ENCODE results near the gene SCN5A.

The SCN5A gene

DNA sequence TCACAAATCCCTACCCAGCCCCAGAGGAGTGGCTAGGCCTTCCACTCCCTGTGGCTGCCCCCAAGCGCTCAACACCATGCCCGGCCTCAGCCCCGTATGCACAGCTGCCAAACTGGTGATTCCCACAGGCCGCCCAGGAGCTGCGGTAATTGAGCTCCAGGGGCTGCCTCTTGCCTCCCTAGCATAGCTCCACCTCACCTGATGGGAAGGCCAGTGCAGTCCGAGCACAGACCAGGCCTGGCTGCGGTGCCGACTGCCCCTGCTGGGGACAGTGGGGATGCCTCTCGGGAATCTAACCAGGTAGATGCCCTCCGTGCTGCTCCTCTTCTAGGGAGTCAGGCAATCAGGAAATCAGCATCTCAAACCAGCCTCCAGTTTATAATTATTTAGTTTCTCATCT is 25.9 kb downstream of the SCN5A start:
- DNase-seq (ENCODE audit: low read depth in 2 of 2), result no peak

DNA sequence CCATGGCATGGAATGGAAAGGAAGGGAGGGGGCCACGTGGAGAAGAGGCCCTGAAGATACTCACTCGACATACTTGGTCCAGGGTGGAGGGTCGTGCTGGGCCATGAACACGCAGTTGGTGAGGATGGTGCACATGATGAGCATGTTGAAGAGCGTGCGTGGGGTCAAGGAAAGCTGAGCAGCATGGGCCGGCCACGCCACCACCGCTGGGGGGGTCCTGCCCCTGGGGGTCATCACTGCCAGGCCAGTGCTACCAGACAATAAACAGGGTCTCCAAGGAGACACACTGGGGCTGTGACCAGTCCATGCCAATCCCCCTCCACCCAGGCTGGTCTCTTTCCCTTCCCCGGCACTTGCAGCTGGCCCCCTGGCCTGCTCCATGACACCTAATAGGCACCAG is 27.2 kb downstream of the SCN5A start:
- DNase-seq (ENCODE audit: low read depth in 2 of 2), result no peak

DNA sequence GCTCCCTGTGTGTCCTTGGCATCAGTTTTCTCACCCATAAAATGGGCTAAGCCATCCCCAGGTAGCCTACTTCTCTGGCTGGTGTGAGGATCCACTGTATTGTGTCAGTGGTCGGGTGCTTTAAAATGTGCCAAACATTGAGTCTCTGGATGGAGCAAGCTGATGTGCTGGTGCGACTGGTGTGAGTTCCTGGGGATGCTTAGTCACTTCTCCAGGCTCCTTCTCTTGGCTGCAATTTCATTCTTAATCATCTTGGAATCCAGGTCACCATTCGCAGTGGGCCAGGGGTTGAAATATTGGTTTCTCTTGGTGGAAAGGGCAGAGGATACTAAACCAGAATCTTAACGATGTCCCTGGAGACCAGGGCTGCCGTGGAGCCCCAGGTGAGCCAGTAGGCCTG is 29.3 kb downstream of the SCN5A start:
- no peak for DNase-seq (ENCODE audit: low read depth in 2 of 2)

DNA sequence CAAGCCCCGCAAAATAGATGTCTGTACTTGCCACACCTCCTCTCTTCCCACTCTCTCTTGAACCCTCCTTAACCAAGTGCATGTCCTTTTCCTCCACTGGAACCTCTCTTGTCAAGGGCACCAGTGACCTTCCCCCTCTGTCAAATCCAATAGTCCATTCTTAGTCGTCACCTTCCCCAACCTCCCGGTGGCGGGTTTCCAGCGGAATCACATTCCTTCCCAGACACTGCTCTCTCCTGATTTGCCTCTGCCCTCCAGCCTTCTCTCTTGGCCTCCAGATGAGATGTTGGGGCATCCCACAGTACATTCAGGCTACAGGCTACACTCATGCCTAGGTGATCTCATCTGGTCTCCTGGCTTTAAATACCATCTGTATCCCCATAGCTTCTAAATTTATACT is 31.1 kb downstream of the SCN5A start:
- DNase-seq (ENCODE audit: low read depth in 2 of 2), result no peak

DNA sequence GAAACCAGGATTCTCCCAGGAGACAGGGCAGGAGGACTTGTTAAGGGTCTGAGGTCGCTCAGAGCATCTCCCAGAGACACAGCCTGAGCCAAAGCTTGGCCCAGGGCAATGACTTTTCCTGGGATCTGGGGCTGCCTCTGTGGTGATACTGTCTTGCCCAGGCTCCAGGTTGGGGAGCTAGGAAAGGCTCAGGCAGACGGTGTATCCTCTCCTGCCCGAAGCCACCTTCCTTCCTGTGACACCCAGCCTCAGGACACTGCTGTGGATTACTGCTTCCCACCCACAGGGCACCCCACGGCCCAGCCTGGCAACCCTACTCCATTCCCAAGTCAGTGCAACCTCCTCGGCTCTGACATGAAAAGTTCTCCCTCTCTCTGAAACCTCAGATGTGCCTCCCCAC is 31.9 kb downstream of the SCN5A start:
- DNase-seq (ENCODE audit: low read depth in 2 of 2), result no peak

DNA sequence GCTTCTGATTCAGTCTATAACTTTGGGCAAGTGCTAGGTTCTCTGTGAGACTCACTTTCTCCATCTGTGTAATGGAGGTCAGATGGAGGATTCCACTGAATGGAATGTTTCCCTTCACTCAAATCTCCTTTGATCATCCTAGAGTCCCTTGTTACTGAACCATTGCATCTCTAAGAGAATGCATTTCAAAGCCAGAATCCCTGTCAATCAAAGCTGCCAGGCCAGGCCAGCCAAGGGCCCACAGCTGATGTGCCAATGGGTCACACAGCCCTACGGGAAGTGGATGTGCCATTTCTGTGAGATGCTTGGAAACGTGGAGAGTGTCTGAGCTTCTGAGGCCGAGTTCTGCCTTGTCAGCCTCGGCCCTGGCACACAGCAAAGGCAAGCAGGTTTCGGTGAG is 32.4 kb downstream of the SCN5A start:
- DNase-seq (ENCODE audit: low read depth in 2 of 2), result no peak

DNA sequence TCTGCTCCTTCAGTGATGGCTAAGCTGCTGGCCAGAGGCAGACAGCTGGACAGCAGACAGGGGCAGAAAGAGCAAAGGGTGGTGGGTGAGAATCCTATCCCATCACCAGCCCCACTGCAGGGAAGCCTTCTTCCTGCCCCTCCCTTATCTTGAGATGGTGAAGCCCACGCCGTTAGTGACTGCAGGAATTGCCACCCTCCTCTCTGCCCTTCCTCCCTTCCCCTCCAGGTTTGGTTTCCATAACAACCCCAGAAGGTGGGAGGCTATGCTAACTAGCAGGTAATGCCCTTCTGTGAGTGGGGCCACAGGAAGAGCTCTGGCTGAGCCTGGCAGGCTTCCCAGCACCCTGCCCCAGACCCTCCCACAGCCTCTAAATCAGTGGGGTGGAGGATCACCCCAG is 32.8 kb downstream of the SCN5A start:
- no peak for DNase-seq (ENCODE audit: low read depth in 2 of 2)

DNA sequence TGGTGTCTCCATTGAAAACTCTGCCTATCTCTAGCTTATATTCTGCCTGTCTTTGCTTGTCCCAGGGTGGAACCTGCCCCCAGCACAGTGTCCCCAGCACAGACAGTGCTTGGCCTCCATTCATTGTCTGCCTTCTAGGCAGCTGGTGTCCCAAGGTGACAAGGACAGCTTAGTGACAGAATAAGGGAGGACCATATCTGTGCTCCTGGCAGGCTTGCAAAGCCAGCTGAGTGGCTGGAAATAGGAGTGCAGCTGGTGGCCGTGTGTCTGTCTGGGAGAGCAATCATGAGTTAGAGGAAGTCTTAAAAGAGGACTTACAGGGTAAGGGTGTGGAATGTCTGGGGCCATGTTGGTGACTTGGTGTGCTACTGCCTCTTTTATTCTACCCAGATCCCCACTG is 33.4 kb downstream of the SCN5A start:
- DNase-seq (ENCODE audit: low read depth in 2 of 2), result no peak

DNA sequence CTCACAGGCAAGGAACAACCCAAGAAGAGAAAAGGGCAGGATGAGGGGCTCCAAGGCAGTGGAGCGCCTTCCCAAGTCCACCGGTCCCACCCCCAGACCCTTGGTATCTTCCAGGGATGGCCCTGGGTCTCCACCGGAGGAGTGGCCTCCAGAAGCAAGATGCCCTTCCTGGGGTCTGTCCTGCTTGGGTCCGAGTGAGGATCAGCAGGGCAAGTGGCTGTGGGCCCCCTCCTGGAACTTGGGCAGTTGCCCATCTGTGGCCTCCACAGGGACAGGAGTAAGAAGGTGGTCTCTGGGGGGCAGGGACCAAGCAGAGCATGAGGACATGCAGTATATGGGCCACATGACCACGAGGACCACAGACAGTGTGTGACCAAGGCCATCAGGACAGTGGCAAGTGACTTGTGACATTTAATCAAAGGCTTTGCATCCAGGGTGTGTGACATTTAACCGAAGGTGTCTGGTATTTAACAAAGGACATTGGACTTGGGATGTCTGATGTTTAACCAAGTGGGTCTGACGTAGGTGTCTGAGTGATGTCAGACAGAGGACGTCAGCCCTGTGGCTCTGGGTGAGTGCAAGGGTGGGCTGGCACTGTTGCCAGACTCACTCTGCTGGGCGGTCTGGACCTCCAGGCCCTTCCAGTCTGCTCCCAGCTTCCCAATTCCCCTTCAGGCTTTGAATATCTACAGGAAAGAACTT is 34.7 kb downstream of the SCN5A start:
- DNase-seq (ENCODE audit: low read depth in 2 of 2), result no peak

DNA sequence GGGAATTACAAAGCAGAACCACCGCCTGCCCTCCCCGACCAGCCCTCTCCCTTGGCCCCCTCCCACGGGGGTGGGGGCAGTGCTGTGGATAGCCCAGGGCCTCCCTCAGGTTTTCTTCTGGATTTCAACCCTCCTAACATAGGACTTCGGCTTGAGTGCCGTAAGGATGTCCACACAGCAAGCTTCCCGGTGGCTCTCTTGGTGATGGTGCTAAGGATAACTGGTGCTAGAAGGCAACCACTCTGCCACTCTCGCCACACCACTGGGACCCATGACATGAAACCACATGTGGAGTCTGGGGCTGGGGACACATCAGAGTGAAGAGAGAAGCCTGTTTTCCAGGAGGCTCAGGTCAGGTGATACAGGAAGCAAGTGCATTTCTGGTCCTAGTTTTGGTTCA is 35.4 kb downstream of the SCN5A start:
- no peak for DNase-seq (ENCODE audit: low read depth in 2 of 2)

DNA sequence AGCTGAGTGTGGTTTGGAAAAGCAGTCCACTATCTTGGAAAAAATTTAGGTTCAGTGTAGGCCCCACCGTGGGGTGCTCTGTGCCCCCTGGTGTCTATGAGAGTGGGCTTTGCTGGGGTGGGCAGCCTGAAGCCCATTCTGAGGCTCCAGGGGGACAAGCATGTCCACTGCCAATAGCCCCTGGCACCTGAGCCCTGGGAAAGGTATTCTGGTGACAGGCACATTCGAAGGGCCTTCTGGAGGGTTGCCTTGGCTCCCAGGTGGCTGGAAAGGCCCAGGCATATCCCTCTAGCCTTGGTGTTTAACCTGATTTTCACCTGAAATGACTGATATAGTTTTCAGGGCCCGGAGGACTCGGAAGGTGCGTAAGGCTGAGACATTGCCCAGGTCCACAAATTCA is 36.1 kb downstream of the SCN5A start:
- no peak for DNase-seq (ENCODE audit: low read depth in 2 of 2)

DNA sequence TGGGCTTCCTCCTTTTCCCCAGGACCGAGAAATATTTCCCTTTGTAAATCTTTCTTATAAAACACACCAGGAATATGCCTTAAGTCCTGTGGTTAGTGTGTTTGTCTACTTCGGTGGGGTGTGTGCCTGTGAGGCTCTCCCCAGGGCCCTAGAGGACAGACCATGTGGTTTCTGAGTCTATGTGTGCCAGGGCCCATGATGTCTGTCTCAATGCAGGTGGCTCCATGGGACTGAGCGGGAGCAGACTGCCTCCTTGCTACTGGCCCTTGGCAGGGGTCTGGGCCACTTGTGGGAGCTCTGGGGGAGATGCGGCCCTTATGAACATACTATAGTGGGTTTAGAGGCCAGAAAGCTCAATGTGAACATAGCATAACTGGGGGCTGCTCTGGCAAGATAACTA is 37.6 kb downstream of the SCN5A start:
- DNase-seq (ENCODE audit: low read depth in 2 of 2), result no peak

DNA sequence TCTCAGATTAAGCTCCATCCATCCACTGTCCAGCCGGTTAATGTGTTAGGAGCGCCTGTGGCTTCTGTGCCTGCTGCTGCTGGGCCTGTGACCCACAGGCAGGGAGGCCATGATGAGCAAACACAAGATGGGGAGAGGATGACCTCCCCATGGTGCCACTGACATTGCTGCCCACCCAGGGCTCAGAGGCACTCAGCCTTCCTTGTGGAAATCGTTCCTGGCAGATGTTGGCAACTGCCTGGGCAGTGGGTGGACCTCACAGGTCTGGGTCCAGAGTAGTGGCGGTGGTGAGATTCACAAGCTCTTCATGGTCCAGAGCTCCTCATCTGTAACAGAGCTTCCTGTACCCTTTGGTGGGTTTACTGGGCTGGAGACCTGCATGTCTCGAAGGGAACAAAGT is 38.6 kb downstream of the SCN5A start:
- no peak for DNase-seq (ENCODE audit: low read depth in 2 of 2)

DNA sequence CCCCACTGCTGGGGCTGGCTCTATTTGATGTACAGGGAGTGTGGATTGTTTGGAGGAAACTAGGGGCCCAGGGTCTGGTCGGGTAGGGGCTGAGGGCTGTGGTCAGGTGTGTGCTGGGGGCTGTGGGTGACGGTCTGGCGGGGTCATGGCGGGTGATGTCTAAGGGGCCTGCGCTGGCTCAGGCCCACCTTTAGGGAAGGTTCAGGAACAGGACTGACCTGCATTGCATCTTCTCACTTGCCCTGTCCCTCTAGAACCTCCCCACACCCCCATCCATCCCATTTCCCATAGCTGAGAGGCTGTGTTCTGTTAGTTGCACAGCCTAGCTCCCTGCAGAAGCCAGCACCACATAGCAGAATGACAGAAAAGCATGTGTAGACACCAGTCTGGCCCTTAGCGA is 39.1 kb downstream of the SCN5A start:
- DNase-seq (ENCODE audit: low read depth in 2 of 2), result no peak

DNA sequence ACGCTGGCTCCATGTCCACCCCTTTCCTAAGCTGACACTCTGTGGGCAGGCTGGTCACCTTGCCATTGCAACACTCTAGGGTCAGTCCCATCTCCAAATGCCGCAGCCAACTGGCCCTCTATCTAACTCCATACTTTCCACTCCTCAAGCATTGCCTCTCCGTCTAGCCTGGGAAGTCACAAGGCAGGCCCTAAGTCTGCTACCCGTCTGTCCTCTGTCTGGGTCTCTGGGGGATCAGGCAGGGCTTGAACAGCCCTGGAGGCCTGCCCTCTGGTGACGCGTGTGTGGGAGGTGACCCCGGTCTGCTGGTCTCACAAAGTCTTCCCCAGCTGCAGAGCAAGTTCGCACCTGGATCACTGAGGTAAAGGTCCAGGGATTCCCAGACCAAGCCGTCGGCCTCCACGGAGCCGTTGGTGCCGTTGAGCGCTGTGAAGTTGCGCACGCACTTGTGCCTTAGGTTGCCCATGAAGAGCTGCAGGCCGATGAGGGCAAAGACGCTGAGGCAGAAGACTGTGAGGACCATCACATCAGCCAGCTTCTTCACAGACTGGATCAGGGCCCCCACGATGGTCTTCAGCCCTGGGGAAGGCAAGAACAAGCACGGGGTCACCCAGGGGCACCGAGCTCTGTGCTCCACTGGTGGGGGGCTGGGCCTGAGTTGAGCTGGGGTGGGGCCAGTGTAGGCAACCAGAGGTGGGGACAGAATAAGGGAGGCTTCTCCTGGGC is 39.9 kb downstream of the SCN5A start:
- DNase-seq (ENCODE audit: low read depth in 2 of 2), result no peak

DNA sequence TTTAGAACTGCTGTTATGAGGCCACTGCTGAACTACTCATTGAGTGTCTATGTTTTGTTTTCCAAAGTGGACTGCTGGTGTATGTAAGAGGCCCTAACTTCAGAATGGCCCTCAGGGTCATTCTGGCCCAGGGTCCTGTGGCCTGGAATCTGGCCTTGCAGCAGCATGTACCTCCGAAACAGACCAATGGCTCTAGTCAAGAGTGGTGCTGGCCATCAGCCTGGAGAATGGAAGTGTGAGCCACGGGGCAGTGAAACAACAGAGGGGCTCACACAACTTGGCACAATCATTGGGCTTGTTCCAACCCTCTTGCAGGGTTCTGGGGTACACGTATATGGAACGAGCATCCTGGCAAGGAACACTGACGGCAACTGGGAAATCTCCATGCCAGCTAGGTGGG is 40.5 kb downstream of the SCN5A start:
- no peak for DNase-seq (ENCODE audit: low read depth in 2 of 2)

DNA sequence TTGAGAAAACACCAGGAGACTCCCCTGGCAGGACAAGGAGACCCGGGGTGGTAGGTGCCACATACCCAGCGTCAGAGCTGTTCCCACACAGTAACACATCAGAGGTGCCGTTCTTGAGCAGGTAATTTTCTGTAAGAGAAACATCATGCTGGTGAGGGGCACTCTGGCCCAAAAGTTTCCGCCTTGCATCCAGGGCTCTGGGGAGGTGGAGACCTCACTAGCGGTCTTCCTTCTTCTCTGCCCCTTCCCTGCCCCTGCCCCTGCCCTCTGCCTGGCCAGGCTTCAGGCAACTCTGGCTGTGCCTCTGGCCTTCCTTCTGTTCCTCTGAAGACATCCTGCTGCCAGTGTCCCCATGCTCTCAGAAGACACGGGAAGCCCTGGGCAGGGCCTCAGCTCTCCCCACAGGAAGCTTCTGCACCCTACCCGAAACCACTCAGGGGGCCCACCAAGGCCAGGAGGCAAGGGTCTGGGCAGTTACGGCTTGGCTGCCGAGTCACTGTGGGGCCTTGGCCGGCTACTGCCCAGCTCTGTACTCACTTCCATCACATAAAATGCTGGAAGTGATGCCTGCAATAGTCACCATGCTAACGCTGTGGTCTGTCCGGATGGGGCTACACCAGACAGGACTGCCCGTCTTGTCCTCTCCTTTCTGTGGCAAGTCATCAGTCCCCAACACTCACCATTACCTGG is 41.3 kb downstream of the SCN5A start:
- no peak for DNase-seq (ENCODE audit: low read depth in 2 of 2)

DNA sequence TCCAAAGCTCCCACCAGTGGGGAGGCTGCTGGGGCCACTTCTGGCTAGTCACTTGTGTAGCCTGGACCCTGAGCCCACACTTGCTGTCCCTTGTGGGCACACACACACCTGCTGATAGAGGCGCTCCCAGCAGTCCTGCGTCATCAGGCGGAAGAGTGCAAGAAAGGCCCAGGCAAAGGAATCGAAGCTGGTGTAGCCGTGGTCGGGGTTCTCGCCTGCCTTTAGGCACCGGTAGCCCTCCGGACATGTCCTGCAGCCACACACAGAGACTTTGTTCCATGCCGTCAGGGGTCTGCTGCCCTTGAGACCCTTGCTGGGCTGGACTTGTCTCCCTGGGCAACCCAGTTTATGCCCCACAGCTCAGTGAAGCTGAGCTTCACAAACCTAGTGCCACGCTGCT is 42.9 kb downstream of the SCN5A start:
- DNase-seq (ENCODE audit: low read depth in 2 of 2), result no peak

DNA sequence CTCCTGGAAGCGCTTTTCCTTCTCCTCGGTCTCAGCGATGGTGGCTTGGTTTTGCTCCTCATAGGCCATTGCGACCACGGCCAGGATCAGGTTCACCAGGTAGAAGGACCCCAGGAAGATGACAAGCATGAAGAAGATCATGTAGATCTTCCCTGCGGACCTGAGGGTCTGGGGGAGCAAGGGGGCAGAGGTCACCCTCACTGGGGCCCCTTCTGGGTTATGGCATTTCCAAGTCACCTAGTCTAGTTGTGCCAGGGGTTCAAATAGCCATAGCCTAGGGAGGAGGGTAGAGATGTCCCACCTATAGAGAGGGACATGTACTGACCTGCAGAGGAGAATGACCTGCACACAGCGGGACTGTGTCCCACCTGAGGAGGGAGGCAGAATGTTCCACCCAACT is 43.5 kb downstream of the SCN5A start:
- DNase-seq (ENCODE audit: low read depth in 2 of 2), result no peak

DNA sequence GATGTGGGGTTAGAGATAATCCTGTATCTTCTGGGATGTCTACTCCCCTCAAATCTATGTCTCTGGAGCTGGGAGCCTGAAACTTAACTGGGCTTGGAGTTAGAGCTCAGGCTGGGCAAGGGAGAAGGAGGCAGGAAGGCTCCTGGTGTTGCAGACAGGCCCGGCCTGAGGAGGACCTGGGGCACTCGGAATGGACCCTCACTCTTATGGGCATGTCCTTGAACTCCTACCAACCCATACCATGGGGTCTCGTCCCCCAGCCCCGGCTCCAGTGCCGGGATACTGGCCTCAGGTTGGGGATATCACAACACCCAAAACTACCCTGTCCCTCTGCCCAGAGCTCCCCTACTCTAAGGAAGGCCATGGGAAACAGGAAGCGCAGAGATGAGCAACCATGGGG is 45.2 kb downstream of the SCN5A start:
- DNase-seq (ENCODE audit: low read depth in 2 of 2), result no peak

DNA sequence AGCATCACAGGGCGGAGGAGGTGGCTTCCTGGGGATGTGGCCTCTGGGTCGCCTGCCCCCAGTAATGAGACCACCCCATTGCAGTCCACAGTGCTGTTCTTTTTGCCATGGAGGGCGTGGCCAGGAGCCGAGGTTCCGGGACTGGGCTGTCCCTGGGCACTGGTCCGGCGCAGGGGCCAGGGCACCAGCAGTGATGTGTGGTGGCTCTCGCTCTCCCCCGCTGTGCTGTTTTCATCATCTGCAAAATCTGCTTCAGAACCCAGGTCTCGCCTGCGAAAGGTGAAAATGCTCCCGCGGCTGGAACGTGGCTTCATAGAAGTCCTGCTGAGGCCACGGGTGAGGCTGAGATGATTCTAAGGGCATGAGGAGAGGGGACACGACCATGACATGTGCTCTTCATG is 45.8 kb downstream of the SCN5A start:
- DNase-seq (ENCODE audit: low read depth in 2 of 2), result no peak

DNA sequence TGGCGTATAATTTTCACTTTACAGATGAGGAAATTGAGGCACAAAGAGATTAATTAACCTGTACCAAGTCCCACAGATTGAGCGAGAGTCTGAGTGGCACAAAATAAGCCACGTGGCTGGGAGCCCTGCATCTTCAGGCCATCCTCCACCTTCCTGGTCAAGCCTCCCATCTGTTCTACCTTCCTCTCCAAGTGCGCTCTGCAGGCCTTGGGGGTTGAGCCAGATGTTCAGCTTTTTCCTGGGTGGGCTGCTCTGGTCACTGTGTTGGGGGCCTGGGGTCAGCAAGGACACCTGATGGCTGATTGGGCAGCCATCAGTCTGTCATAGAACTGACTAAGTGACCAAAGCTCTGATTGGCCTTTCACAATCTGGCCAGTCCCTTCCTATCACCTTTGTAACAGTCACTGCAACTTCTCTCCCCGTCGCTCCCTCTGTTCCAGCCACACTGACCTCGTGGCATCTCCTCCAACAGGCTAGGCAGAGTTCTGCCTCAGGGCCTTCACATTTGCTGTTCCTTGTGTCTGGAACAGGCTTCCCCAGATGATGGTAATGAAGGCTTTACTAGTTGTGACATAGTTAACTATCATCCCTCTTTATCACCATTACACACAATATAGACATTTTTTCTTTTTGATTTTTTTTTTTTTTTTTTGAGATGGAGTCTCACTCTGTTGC is 46.8 kb downstream of the SCN5A start:
- DNase-seq (ENCODE audit: low read depth in 2 of 2), result no peak

All from stimulated activated CD8-positive, alpha-beta memory T cell treated with anti-CD3 and anti-CD28 coated beads, Interleukin-2, amount 100 ng/mL, for 1 hour (primary cell).